CD4-positive, alpha-beta T cell treated with Interleukin-17A for 4 hours (primary cell): Measurements from ENCODE around the gene PDE5A.
"Not testable (repeated sequence)": the region's sequence is repeated elsewhere in the genome, so short reads cannot be mapped to it uniquely, and the experiment has no call there.

Experiments used
- DNase-seq: peaks from one replicate; pipeline ENCODE4 v3.0.0-alpha.2; 2020; ENCODE audit warnings: mixed read lengths

PDE5A gene

GRCh38 chr4:119628281-119629141, at the start of gene PDE5A:
TSS of gene PDE5A (minus strand) at chr4:119628804. CDS start at chr4:119628671, 133 bp downstream.
- peak; percentile 87 for DNase-seq

- no peak for DNase-seq
Measured at GRCh38 chr4:119676101-119676500, 47.5 kb upstream of the PDE5A start.

- DNase-seq, result no peak
Measured at GRCh38 chr4:119675391-119675790, 46.8 kb upstream of the PDE5A start.

- no peak for DNase-seq
Measured at GRCh38 chr4:119672938-119673337, 44.3 kb upstream of the PDE5A start.

- no peak for DNase-seq
Measured at GRCh38 chr4:119672086-119672485, 43.5 kb upstream of the PDE5A start.

GRCh38 chr4:119671205-119671604, 42.6 kb upstream of the PDE5A start:
- DNase-seq, result no peak

- DNase-seq, result no peak
Measured at GRCh38 chr4:119667802-119668201, 39.2 kb upstream of the PDE5A start.

GRCh38 chr4:119666653-119667091, 38.1 kb upstream of the PDE5A start:
- no peak for DNase-seq

- DNase-seq, result no peak
Measured at GRCh38 chr4:119665752-119666151, 37.1 kb upstream of the PDE5A start.

- DNase-seq, result no peak
Measured at GRCh38 chr4:119664168-119664907, 35.7 kb upstream of the PDE5A start.

- no peak for DNase-seq
Measured at GRCh38 chr4:119663160-119663788, 34.7 kb upstream of the PDE5A start.

- DNase-seq, result not testable (repeated sequence)
Measured at GRCh38 chr4:119662612-119663011, 34.0 kb upstream of the PDE5A start.

GRCh38 chr4:119661231-119661630, 32.6 kb upstream of the PDE5A start:
- no peak for DNase-seq

- DNase-seq, result no peak
Measured at GRCh38 chr4:119659576-119659975, 31.0 kb upstream of the PDE5A start.

GRCh38 chr4:119657111-119657611, 28.6 kb upstream of the PDE5A start:
- DNase-seq, result no peak

GRCh38 chr4:119656342-119656741, 27.7 kb upstream of the PDE5A start:
- no peak for DNase-seq

GRCh38 chr4:119655111-119655837, 26.7 kb upstream of the PDE5A start:
- DNase-seq, result no peak

GRCh38 chr4:119653990-119654389, 25.4 kb upstream of the PDE5A start:
- no peak for DNase-seq

- DNase-seq, result no peak
Measured at GRCh38 chr4:119652998-119653397, 24.4 kb upstream of the PDE5A start.

- no peak for DNase-seq
Measured at GRCh38 chr4:119648398-119648797, 19.8 kb upstream of the PDE5A start.

GRCh38 chr4:119647558-119647957, 19.0 kb upstream of the PDE5A start:
- no peak for DNase-seq

GRCh38 chr4:119646347-119647071, 17.9 kb upstream of the PDE5A start:
- DNase-seq, result no peak
